Neural progenitor cell (in vitro differentiated cells): ENCODE measurements around the gene DENND5B. TPM values are rescaled to one million over a fixed set of nuclear protein-coding genes. Genes with fewer than 3 reads are reported as not detected.

Source experiments
- DNase-seq: peaks from one replicate; pipeline ENCODE4 v3.0.0-alpha.2; 2016; ENCODE audit warnings: low spot score
- H2AFZ ChIP-seq: fragments of 200-600 bp; sonication (generic); replicated peaks from 2 replicates; pipeline ENCODE4 v1.6.1; 2016; ENCODE audit warnings: antibody characterized with exemption
- H3F3A ChIP-seq: fragments of 200-600 bp; sonication (generic); 2 replicates; pipeline ENCODE4 v1.6.1; 2016; ENCODE audit warnings: antibody characterized with exemption, low read depth
- H3K27ac ChIP-seq: fragments of 200-600 bp; sonication (generic); 2 replicates; pipeline ENCODE4 v1.5.1; 2016; ENCODE audit warnings: mild to moderate bottlenecking
- H3K27me3 ChIP-seq: fragments of 200-600 bp; sonication (generic); 2 replicates; pipeline ENCODE4 v1.6.1; 2016; ENCODE audit warnings: mild to moderate bottlenecking, moderate library complexity
- H3K36me3 ChIP-seq: fragments of 200-600 bp; sonication (generic); 2 replicates; pipeline ENCODE4 v1.5.1; 2016
- H3K4me1 ChIP-seq: fragments of 200-600 bp; sonication (generic); 2 replicates; pipeline ENCODE4 v1.6.1; 2016; ENCODE audit warnings: mixed run types
- H3K4me2 ChIP-seq: fragments of 200-600 bp; sonication (generic); 2 replicates; pipeline ENCODE4 v1.6.1; 2016
- H3K4me3 ChIP-seq: fragments of 200-600 bp; sonication (generic); 2 replicates; pipeline ENCODE4 v1.5.1; 2016
- H3K79me2 ChIP-seq: fragments of 200-600 bp; sonication (generic); 2 replicates; pipeline ENCODE4 v1.6.1; 2016; ENCODE audit warnings: low read depth
- H3K9ac ChIP-seq: fragments of 200-600 bp; sonication (generic); 2 replicates; pipeline ENCODE4 v1.6.1; 2016
- H3K9me3 ChIP-seq: fragments of 200-600 bp; sonication (generic); 2 replicates; pipeline ENCODE4 v1.5.1; 2016; ENCODE audit warnings: low read depth
- H4K20me1 ChIP-seq: fragments of 200-600 bp; sonication (generic); 2 replicates; pipeline ENCODE4 v1.6.1; 2016; ENCODE audit warnings: low read depth
- H3K27ac Mint-ChIP-seq: 3 replicates; pipeline ENCODE4 v1.8.0; 2021; ENCODE audit warnings: mixed read lengths
- H3K27me3 Mint-ChIP-seq: 2 replicates; pipeline ENCODE4 v1.8.0; 2022; ENCODE audit warnings: low read depth, mild to moderate bottlenecking, inconsistent platforms, moderate library complexity, mixed read lengths; ENCODE audit not compliant: insufficient read depth
- H3K36me3 Mint-ChIP-seq: 3 replicates; pipeline ENCODE4 v1.8.0; 2021; ENCODE audit warnings: mixed read lengths
- H3K4me1 Mint-ChIP-seq: 3 replicates; pipeline ENCODE4 v1.8.0; 2021; ENCODE audit warnings: mixed read lengths
- H3K4me3 Mint-ChIP-seq: 3 replicates; pipeline ENCODE4 v1.8.0; 2021; ENCODE audit warnings: mild to moderate bottlenecking, moderate library complexity, mixed read lengths
- H3K9me3 Mint-ChIP-seq: 3 replicates; pipeline ENCODE4 v1.8.0; 2020; ENCODE audit warnings: mixed read lengths
- EZH2 ChIP-seq: fragments of 200-600 bp; sonication (generic); IDR thresholded peaks from 2 replicates; pipeline ENCODE4 v1.6.1; 2017; ENCODE audit warnings: antibody characterized with exemption, mild to moderate bottlenecking, moderate library complexity
- EZH2phosphoT487 ChIP-seq: fragments of 200-600 bp; sonication (generic); IDR thresholded peaks from 2 replicates; pipeline ENCODE4 v1.6.1; 2017; ENCODE audit warnings: antibody characterized with exemption
- total RNA-seq: library from RNA; depleted of rRNA; stranded (reverse); fragments of >200 nt; gene quantifications from 2 replicates; pipeline ENCODE4 v1.2.3, GENCODE V29; 2015; ENCODE audit warnings: low replicate concordance
- TF ChIP-seq, protein P1 (sequence below): fragments of 200-600 bp; sonication (generic); IDR thresholded peaks from 2 replicates; pipeline ENCODE4 v1.5.1; 2017; ENCODE audit warnings: antibody characterized with exemption, mild to moderate bottlenecking

DENND5B gene
- total RNA-seq, 1 donor from 2014 or later: 24.2 TPM

DNA sequence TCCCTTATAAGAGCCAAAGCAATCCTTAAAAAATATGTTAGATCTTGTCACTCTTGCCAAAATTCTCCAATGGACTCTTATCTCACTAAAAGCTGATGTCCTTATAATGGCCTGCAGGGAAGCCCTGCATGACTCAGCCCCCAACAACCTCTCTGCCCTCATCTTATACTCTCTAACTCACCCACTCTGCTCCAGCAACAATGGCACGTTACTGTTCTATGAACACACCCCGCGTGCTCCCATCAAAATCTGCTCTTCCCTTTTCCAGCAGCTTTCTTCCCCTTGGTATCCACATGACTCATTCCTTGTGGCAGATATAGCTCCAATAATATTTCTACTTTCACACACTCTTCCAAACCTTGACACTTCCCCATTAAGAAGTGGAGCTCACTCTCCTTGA, 108.1 kb downstream of the DENND5B start:
- Histone ChIP-seq H3K27me3 (no peaks in the 10 kb centered on the region), H3K36me3 (no peaks in the 10 kb centered on the region), H3K4me1 (peaks cover 8% of the 10 kb centered on the region), H3K9ac (no peak overlapping the region), H3F3A (no peaks in the 10 kb centered on the region), H4K20me1 (peaks cover 4% of the 10 kb centered on the region), H3K27ac (no peak overlapping the region), H2AFZ (no peak overlapping the region), H3K9me3 (no peaks in the 10 kb centered on the region), H3K4me3 (no peak overlapping the region), H3K79me2 (no peaks in the 10 kb centered on the region), H3K4me2 (no peak overlapping the region)
- Mint-ChIP-seq H3K4me1 (peaks cover 14% of the 10 kb centered on the region), H3K4me3 (no peak overlapping the region), H3K36me3 (peaks cover 7% of the 10 kb centered on the region), H3K27ac (no peak overlapping the region), H3K9me3 (no peaks in the 10 kb centered on the region), H3K27me3 (no peaks in the 10 kb centered on the region)
- no peak for DNase-seq
- TF ChIP-seq, protein P1, sequence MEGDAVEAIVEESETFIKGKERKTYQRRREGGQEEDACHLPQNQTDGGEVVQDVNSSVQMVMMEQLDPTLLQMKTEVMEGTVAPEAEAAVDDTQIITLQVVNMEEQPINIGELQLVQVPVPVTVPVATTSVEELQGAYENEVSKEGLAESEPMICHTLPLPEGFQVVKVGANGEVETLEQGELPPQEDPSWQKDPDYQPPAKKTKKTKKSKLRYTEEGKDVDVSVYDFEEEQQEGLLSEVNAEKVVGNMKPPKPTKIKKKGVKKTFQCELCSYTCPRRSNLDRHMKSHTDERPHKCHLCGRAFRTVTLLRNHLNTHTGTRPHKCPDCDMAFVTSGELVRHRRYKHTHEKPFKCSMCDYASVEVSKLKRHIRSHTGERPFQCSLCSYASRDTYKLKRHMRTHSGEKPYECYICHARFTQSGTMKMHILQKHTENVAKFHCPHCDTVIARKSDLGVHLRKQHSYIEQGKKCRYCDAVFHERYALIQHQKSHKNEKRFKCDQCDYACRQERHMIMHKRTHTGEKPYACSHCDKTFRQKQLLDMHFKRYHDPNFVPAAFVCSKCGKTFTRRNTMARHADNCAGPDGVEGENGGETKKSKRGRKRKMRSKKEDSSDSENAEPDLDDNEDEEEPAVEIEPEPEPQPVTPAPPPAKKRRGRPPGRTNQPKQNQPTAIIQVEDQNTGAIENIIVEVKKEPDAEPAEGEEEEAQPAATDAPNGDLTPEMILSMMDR: no peak

DNA sequence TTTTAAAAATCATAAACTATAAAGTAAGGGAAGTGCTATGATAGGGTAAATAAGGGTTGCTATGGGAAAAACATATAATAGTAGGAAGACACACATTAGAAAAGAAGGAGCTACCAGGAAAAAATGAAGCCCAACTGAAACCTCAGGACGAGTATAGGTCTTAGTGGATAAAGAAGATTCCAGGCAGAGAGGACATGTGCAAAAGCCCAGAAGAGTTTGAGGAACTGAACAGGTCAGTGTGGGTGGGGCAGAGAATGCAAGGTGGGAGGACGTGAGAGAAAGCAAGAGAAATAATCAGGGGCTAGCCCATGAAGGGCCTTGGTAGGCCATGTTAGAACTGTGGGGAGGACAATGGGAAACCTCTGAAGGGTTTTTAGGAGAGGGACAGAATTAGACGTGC, 109.5 kb downstream of the DENND5B start:
- Histone ChIP-seq H3K27ac (peak overlapping the region; percentile 63), H4K20me1 (peaks cover 4% of the 10 kb centered on the region), H3K4me1 (peaks cover 12% of the 10 kb centered on the region), H3K36me3 (no peaks in the 10 kb centered on the region), H3K79me2 (no peaks in the 10 kb centered on the region), H3K4me3 (no peak overlapping the region), H3K4me2 (no peak overlapping the region), H3K9me3 (no peaks in the 10 kb centered on the region), H3K9ac (no peak overlapping the region), H2AFZ (no peak overlapping the region), H3K27me3 (no peaks in the 10 kb centered on the region), H3F3A (no peaks in the 10 kb centered on the region)
- H3K36me3 Mint-ChIP-seq: peaks cover 10% of the 10 kb centered on the region
- no peak for TF ChIP-seq EZH2phosphoT487
- TF ChIP-seq, protein P1: no peak
- TF ChIP-seq EZH2: no peak
- H3K4me3 Mint-ChIP-seq: no peak overlapping the region
- H3K4me1 Mint-ChIP-seq: peaks cover 19% of the 10 kb centered on the region
- H3K9me3 Mint-ChIP-seq: no peaks in the 10 kb centered on the region
- H3K27me3 Mint-ChIP-seq: no peaks in the 10 kb centered on the region
- H3K27ac Mint-ChIP-seq: no peak overlapping the region
- DNase-seq: no peak

DNA sequence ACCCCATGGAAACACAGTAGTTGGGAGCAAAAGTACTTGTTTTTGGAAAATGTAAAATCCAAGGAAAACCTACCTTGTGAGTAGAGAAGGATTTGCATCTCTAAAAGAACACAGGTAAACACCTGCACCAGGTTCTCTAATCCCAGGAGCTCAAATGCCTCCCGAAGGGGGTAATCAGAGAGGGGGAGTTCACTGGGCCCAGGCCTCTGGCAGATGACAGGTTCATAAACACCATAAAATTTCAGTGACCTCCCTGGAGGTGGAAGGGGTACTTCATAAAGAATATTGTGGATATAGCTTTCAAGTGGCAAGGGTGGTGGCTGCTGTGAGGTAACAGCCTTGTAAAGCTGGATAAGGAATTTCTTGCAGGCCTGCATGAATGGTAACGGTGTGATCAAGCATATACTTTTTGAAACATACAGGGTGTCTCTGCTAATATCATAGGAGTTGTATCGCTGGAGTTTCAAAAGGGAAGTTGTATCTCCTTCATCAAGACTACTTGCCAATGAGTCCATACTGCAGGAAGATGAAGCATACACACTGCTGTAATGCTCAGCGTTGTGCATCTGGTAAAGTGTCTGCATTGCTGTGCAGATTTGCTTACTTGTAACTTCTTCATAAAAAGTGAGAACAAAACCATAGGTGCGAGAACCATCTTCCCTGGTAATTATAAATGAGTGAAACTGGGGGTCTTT, 111.3 kb downstream of the DENND5B start:
- no peak overlapping the region for H3K27ac ChIP-seq
- peaks cover 6% of the 10 kb centered on the region for H3K4me1 Mint-ChIP-seq
- no peak overlapping the region for H3K4me3 ChIP-seq
- no peaks in the 10 kb centered on the region for H3K27me3 Mint-ChIP-seq
- no peaks in the 10 kb centered on the region for H3F3A ChIP-seq
- H3K27ac Mint-ChIP-seq: no peak overlapping the region
- H3K79me2 ChIP-seq: no peaks in the 10 kb centered on the region
- no peak for DNase-seq
- no peaks in the 10 kb centered on the region for H3K9me3 Mint-ChIP-seq
- no peaks in the 10 kb centered on the region for H3K36me3 ChIP-seq
- H3K27me3 ChIP-seq: no peaks in the 10 kb centered on the region
- no peaks in the 10 kb centered on the region for H4K20me1 ChIP-seq
- H3K4me1 ChIP-seq: peaks cover 4% of the 10 kb centered on the region
- H3K9me3 ChIP-seq: no peaks in the 10 kb centered on the region
- TF ChIP-seq, protein P1: no peak
- no peak for TF ChIP-seq EZH2phosphoT487
- no peak for TF ChIP-seq EZH2
- no peak overlapping the region for H3K9ac ChIP-seq
- H2AFZ ChIP-seq: no peak overlapping the region
- H3K4me2 ChIP-seq: no peak overlapping the region
- peaks cover 9% of the 10 kb centered on the region for H3K36me3 Mint-ChIP-seq
- H3K4me3 Mint-ChIP-seq: no peak overlapping the region
